ENCODE results near the gene POP4.

DNA sequence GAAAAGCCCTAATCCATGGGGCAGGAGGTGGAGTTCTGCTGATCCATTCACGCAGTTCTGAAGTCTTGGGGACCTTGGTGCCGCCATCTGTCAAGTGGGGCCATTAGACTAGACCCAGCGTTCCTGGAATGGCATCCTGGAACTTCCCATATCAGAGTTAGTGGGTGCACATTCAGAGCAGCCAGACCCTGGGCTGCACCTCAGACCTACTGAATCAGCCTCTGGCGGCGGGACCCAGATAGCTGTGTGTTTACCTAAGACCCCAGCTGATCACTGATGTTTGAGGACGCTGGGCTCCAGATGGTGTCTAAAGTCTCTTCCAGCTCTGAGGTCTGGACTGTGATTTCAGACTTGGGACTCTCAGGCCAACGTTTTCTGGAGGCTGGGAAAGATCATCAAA is 12.8 kb downstream of the POP4 start:
- TF ChIP-seq CTCF (IDR thresholded peaks at IDR 0.05) = no peak
- TF ChIP-seq POLR2A (IDR thresholded peaks at IDR 0.05) = no peak
